Left ventricle myocardium inferior (tissue), 1 donor: ENCODE results near the gene MINPP1. TPM values are rescaled to one million over a fixed set of nuclear protein-coding genes. Genes with fewer than 3 reads are reported as not detected.
"Not testable (repeated sequence)": the region's sequence is repeated elsewhere in the genome, so short reads cannot be mapped to it uniquely, and the experiment has no call there.

Experiments used
- DNase-seq: peaks from one replicate; pipeline ENCODE4 v3.0.0-alpha.2; 2020
- H3K27ac ChIP-seq: fragments of 200-600 bp; replicated peaks from 2 replicates; pipeline ENCODE4 v1.8.0; 2021
- H3K27me3 ChIP-seq: fragments of 200-600 bp; 2 replicates; pipeline ENCODE4 v1.8.0; 2021; ENCODE audit warnings: low read depth
- H3K36me3 ChIP-seq: fragments of 200-600 bp; 2 replicates; pipeline ENCODE4 v1.8.0; 2021
- H3K4me1 ChIP-seq: fragments of 200-600 bp; 2 replicates; pipeline ENCODE4 v1.8.0; 2021
- H3K4me3 ChIP-seq: fragments of 200-600 bp; 2 replicates; pipeline ENCODE4 v1.8.0; 2021; ENCODE audit warnings: mild to moderate bottlenecking, moderate library complexity
- H3K9me3 ChIP-seq: fragments of 200-600 bp; replicated peaks from 2 replicates; pipeline ENCODE4 v1.8.0; 2021
- CTCF ChIP-seq: fragments of 200-600 bp; IDR thresholded peaks from 2 replicates; pipeline ENCODE4 v1.8.0; 2021; ENCODE audit warnings: antibody characterized with exemption, mild to moderate bottlenecking, borderline replicate concordance
- intact Hi-C: fragments of 100-400 bp; cut with micrococcal nuclease; formaldehyde crosslinking; loops from one replicate; pipeline ENCODE4 v1.11.0; 2022
- total RNA-seq: library from RNA; stranded (reverse); fragmentation: NEBNext Ultra II Directional; extraction: Animal tissue kit (Norgen Biotek cat#: 25700); gene quantifications from one replicate; pipeline ENCODE4 v1.2.1, GENCODE V29; 2021
- donor health status: DM: no; HTN: yes; CAD: no; lungs with severe emphysema.

The MINPP1 gene
- total RNA-seq, 1 donor from 2014 or later = 5.4 TPM

- Histone ChIP-seq H3K4me3 (no peak overlapping the region), H3K36me3 (no peaks in the 10 kb centered on the region), H3K9me3 (no peaks in the 10 kb centered on the region), H3K27me3 (no peaks in the 10 kb centered on the region), H3K4me1 (peaks cover 19% of the 10 kb centered on the region), H3K27ac (no peak overlapping the region)
- intact Hi-C loops = no loop called here
- DNase-seq = no peak
- no peak for TF ChIP-seq CTCF
Measured at GRCh38 chr10:87590705-87591588, 86.3 kb downstream of the MINPP1 start.

- Histone ChIP-seq H3K36me3 (no peaks in the 10 kb centered on the region), H3K27me3 (no peaks in the 10 kb centered on the region), H3K9me3 (no peaks in the 10 kb centered on the region), H3K4me1 (peaks cover 19% of the 10 kb centered on the region), H3K27ac (no peak overlapping the region), H3K4me3 (no peak overlapping the region)
- no peak for DNase-seq
- intact Hi-C loops = no loop called here
- no peak for TF ChIP-seq CTCF
Measured at GRCh38 chr10:87591589-87591886, 86.8 kb downstream of the MINPP1 start.

- H3K9me3 ChIP-seq, intact Hi-C loops, H3K27ac ChIP-seq, H3K4me3 ChIP-seq, DNase-seq, H3K27me3 ChIP-seq, H3K36me3 ChIP-seq: not testable (repeated sequence)
- peaks cover 19% of the 10 kb centered on the region for H3K4me1 ChIP-seq
Measured at GRCh38 chr10:87592920-87593319, 88.2 kb downstream of the MINPP1 start.

- TF ChIP-seq CTCF = no peak
- Histone ChIP-seq H3K4me1 (peaks cover 19% of the 10 kb centered on the region), H3K9me3 (no peaks in the 10 kb centered on the region), H3K27me3 (no peaks in the 10 kb centered on the region), H3K27ac (no peak overlapping the region), H3K4me3 (no peak overlapping the region), H3K36me3 (no peaks in the 10 kb centered on the region)
- DNase-seq = no peak
- intact Hi-C loops = no loop called here
Measured at GRCh38 chr10:87593702-87594101, 89.0 kb downstream of the MINPP1 start.

- Histone ChIP-seq H3K36me3 (no peaks in the 10 kb centered on the region), H3K4me1 (peaks cover 19% of the 10 kb centered on the region), H3K4me3 (no peak overlapping the region), H3K9me3 (no peaks in the 10 kb centered on the region), H3K27me3 (no peaks in the 10 kb centered on the region), H3K27ac (no peak overlapping the region)
- intact Hi-C loops = no loop called here
- DNase-seq = no peak
- TF ChIP-seq CTCF = no peak
Measured at GRCh38 chr10:87594181-87594580, 89.5 kb downstream of the MINPP1 start.

- DNase-seq = no peak
- intact Hi-C loops = no loop called here
- no peak for TF ChIP-seq CTCF
- Histone ChIP-seq H3K9me3 (no peaks in the 10 kb centered on the region), H3K27ac (no peak overlapping the region), H3K36me3 (no peaks in the 10 kb centered on the region), H3K4me3 (no peak overlapping the region), H3K27me3 (no peaks in the 10 kb centered on the region), H3K4me1 (peaks cover 19% of the 10 kb centered on the region)
Measured at GRCh38 chr10:87594864-87595263, 90.2 kb downstream of the MINPP1 start.
